CMK (cell line): ENCODE measurements around the gene MAGI1.
"Not testable (repeated sequence)": the region's sequence is repeated elsewhere in the genome, so short reads cannot be mapped to it uniquely, and the experiment has no call there.

Source experiments
- DNase-seq: peaks from one replicate; pipeline ENCODE4 v3.0.0-alpha.2; 2010; ENCODE audit warnings: low read depth

The MAGI1 gene

GRCh38 chr3:65873028-65873427 is 165.7 kb downstream of the MAGI1 start:
- DNase-seq = no peak

GRCh38 chr3:65871305-65872141 is 167.2 kb downstream of the MAGI1 start:
- DNase-seq = no peak

- no peak for DNase-seq
Measured at GRCh38 chr3:65869798-65870197, 168.9 kb downstream of the MAGI1 start.

GRCh38 chr3:65867463-65868210 is 171.1 kb downstream of the MAGI1 start:
- no peak for DNase-seq

GRCh38 chr3:65864357-65864904 is 174.3 kb downstream of the MAGI1 start:
- DNase-seq = no peak

- DNase-seq = no peak
Measured at GRCh38 chr3:65861718-65862117, 177.0 kb downstream of the MAGI1 start.

- not testable (repeated sequence) for DNase-seq
Measured at GRCh38 chr3:65859612-65860011, 179.1 kb downstream of the MAGI1 start.

GRCh38 chr3:65858749-65859148 is 180.0 kb downstream of the MAGI1 start:
- no peak for DNase-seq

GRCh38 chr3:65857327-65857726 is 181.4 kb downstream of the MAGI1 start:
- DNase-seq = no peak

- no peak for DNase-seq
Measured at GRCh38 chr3:65856907-65857306, 181.8 kb downstream of the MAGI1 start.

GRCh38 chr3:65855370-65856100 is 183.2 kb downstream of the MAGI1 start:
- no peak for DNase-seq

GRCh38 chr3:65854606-65855304 is 184.0 kb downstream of the MAGI1 start:
- no peak for DNase-seq

- DNase-seq = no peak
Measured at GRCh38 chr3:65851827-65852226, 186.9 kb downstream of the MAGI1 start.

GRCh38 chr3:65850261-65850660 is 188.5 kb downstream of the MAGI1 start:
- no peak for DNase-seq

GRCh38 chr3:65848024-65848423 is 190.7 kb downstream of the MAGI1 start:
- DNase-seq = no peak

GRCh38 chr3:65846936-65847335 is 191.8 kb downstream of the MAGI1 start:
- no peak for DNase-seq

GRCh38 chr3:65844370-65844769 is 194.3 kb downstream of the MAGI1 start:
- no peak for DNase-seq

- no peak for DNase-seq
Measured at GRCh38 chr3:65843732-65844131, 195.0 kb downstream of the MAGI1 start.

- DNase-seq = no peak
Measured at GRCh38 chr3:65837604-65838003, 201.1 kb downstream of the MAGI1 start.

GRCh38 chr3:65836047-65836446 is 202.7 kb downstream of the MAGI1 start:
- no peak for DNase-seq

- no peak for DNase-seq
Measured at GRCh38 chr3:65833761-65834505, 204.8 kb downstream of the MAGI1 start.
